HCT116 (cell line): ENCODE data around the gene TRPC4.

ENCODE experiments used
- POLR2A ChIP-seq: IDR thresholded peaks from 2 replicates; pipeline ENCODE4 v1.7.0; 2011; ENCODE audit warnings: borderline replicate concordance; ENCODE audit not compliant: insufficient read depth, insufficient read length; ENCODE audit errors: extremely low read depth
- POLR2AphosphoS5 ChIP-seq: IDR thresholded peaks from 2 replicates; pipeline ENCODE4 v1.6.1; 2011; ENCODE audit warnings: mild to moderate bottlenecking, low read depth, low read length, moderate library complexity
- YY1 ChIP-seq: IDR thresholded peaks from 2 replicates; pipeline ENCODE4 v1.6.1; 2011; ENCODE audit warnings: low read length, low read depth, moderate library complexity, mild to moderate bottlenecking; ENCODE audit not compliant: insufficient replicate concordance; ENCODE audit errors: extremely low read depth
- TF ChIP-seq, protein P1 (sequence below), 3 experiments: fragments of 200-600 bp in 1 of 3; sonication (generic) in 1 of 3; IDR thresholded peaks in 2 of 3; conservative IDR thresholded peaks in 1 of 3; 2 replicates each; pipeline ENCODE4 v1.5.1; 2012 to 2017; ENCODE audit warnings: low read depth in 2 of 3, low read length in 2 of 3, antibody characterized with exemption in 1 of 3, borderline replicate concordance in 1 of 3, control low read depth in 1 of 3, mild to moderate bottlenecking in 1 of 3, mixed read lengths in 1 of 3, mixed run types in 1 of 3, moderate library complexity in 1 of 3; ENCODE audit not compliant: insufficient read depth in 1 of 3
- TF ChIP-seq, protein P2 (sequence below): IDR thresholded peaks from 2 replicates; pipeline ENCODE4 v1.6.1; 2012; ENCODE audit warnings: low read depth

- TF ChIP-seq POLR2AphosphoS5 (no peak), POLR2A (no peak), YY1 (no peak)
- TF ChIP-seq, protein P1, sequence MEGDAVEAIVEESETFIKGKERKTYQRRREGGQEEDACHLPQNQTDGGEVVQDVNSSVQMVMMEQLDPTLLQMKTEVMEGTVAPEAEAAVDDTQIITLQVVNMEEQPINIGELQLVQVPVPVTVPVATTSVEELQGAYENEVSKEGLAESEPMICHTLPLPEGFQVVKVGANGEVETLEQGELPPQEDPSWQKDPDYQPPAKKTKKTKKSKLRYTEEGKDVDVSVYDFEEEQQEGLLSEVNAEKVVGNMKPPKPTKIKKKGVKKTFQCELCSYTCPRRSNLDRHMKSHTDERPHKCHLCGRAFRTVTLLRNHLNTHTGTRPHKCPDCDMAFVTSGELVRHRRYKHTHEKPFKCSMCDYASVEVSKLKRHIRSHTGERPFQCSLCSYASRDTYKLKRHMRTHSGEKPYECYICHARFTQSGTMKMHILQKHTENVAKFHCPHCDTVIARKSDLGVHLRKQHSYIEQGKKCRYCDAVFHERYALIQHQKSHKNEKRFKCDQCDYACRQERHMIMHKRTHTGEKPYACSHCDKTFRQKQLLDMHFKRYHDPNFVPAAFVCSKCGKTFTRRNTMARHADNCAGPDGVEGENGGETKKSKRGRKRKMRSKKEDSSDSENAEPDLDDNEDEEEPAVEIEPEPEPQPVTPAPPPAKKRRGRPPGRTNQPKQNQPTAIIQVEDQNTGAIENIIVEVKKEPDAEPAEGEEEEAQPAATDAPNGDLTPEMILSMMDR (IDR thresholded peaks at IDR 0.05 in 2 of 3, conservative IDR thresholded peaks at IDR 0.05 in 1 of 3; ENCODE audit: borderline replicate concordance in 1 of 3, insufficient read depth in 1 of 3, low read depth in 2 of 3, low read length in 2 of 3), result no peak
- TF ChIP-seq, protein P2, sequence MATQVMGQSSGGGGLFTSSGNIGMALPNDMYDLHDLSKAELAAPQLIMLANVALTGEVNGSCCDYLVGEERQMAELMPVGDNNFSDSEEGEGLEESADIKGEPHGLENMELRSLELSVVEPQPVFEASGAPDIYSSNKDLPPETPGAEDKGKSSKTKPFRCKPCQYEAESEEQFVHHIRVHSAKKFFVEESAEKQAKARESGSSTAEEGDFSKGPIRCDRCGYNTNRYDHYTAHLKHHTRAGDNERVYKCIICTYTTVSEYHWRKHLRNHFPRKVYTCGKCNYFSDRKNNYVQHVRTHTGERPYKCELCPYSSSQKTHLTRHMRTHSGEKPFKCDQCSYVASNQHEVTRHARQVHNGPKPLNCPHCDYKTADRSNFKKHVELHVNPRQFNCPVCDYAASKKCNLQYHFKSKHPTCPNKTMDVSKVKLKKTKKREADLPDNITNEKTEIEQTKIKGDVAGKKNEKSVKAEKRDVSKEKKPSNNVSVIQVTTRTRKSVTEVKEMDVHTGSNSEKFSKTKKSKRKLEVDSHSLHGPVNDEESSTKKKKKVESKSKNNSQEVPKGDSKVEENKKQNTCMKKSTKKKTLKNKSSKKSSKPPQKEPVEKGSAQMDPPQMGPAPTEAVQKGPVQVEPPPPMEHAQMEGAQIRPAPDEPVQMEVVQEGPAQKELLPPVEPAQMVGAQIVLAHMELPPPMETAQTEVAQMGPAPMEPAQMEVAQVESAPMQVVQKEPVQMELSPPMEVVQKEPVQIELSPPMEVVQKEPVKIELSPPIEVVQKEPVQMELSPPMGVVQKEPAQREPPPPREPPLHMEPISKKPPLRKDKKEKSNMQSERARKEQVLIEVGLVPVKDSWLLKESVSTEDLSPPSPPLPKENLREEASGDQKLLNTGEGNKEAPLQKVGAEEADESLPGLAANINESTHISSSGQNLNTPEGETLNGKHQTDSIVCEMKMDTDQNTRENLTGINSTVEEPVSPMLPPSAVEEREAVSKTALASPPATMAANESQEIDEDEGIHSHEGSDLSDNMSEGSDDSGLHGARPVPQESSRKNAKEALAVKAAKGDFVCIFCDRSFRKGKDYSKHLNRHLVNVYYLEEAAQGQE, result no peak
Measured at GRCh38 chr13:37690361-37690760, 179.2 kb downstream of the TRPC4 start.
